Hypothalamus (tissue), 51 donors: ENCODE measurements around the gene ATP13A2.
A peak's percentile ranks its signal among the peaks of the same experiment; 100 is the strongest.

Experiments used
- DNase-seq, 51 donors: peaks; one replicate each; lab custom pipeline; 2025; lab: John Stamatoyannopoulos, UW

The ATP13A2 gene

GRCh38 chr1:16979475-16980327 lies 32.0 kb downstream of the ATP13A2 start:
- DNase-seq, result no peak

GRCh38 chr1:16978567-16979474 lies 32.9 kb downstream of the ATP13A2 start:
- DNase-seq, result peak in 1 of 51 donors; percentile 9

GRCh38 chr1:16978139-16978538 lies 33.6 kb downstream of the ATP13A2 start:
- no peak for DNase-seq

- no peak for DNase-seq
Observed at GRCh38 chr1:16977377-16977776, 34.4 kb downstream of the ATP13A2 start.

- no peak for DNase-seq
Observed at GRCh38 chr1:16976966-16977365, 34.8 kb downstream of the ATP13A2 start.

- DNase-seq, result no peak
Observed at GRCh38 chr1:16975838-16976237, 35.9 kb downstream of the ATP13A2 start.

GRCh38 chr1:16975211-16975610 lies 36.5 kb downstream of the ATP13A2 start:
- peak in 1 of 51 donors; percentile 16 for DNase-seq

GRCh38 chr1:16973215-16973614 lies 38.5 kb downstream of the ATP13A2 start:
- no peak for DNase-seq

GRCh38 chr1:16972189-16972895 lies 39.4 kb downstream of the ATP13A2 start:
- DNase-seq, result no peak

- DNase-seq, result peak in 2 of 51 donors; percentile 5 to 9
Observed at GRCh38 chr1:16971341-16972188, 40.2 kb downstream of the ATP13A2 start.

GRCh38 chr1:16970132-16970910 lies 41.4 kb downstream of the ATP13A2 start:
- no peak for DNase-seq

GRCh38 chr1:16969651-16970050 lies 42.1 kb downstream of the ATP13A2 start:
- DNase-seq, result no peak

- DNase-seq, result no peak
Observed at GRCh38 chr1:16969057-16969611, 42.6 kb downstream of the ATP13A2 start.

- DNase-seq, result no peak
Observed at GRCh38 chr1:16968372-16968771, 43.4 kb downstream of the ATP13A2 start.

- DNase-seq, result no peak
Observed at GRCh38 chr1:16967962-16968361, 43.8 kb downstream of the ATP13A2 start.

GRCh38 chr1:16967095-16967575 lies 44.6 kb downstream of the ATP13A2 start:
- DNase-seq, result peak in 31 of 51 donors; percentile 4 to 70 (median 26)

- no peak for DNase-seq
Observed at GRCh38 chr1:16966282-16966681, 45.4 kb downstream of the ATP13A2 start.

GRCh38 chr1:16965486-16966067 lies 46.2 kb downstream of the ATP13A2 start:
- no peak for DNase-seq
